SKM-1 treated with dmso at 0.1 percent for 144 hours (cell line): ENCODE measurements around the gene KRT14.
A peak's percentile ranks its signal among the peaks of the same experiment; 100 is the strongest.
"Not testable (repeated sequence)": the region's sequence is repeated elsewhere in the genome, so short reads cannot be mapped to it uniquely, and the experiment has no call there.

Experiments
- DNase-seq: peaks from one replicate; lab custom pipeline; 2025; ENCODE audit not compliant: unreplicated experiment; lab: John Stamatoyannopoulos, UW

The KRT14 gene

GRCh38 chr17:41548844-41549595 lies 37.7 kb downstream of the KRT14 start:
- peak; percentile 80 for DNase-seq

- no peak for DNase-seq
Observed at GRCh38 chr17:41547921-41548843, 38.5 kb downstream of the KRT14 start.

- no peak for DNase-seq
Observed at GRCh38 chr17:41547378-41547841, 39.3 kb downstream of the KRT14 start.

- DNase-seq: no peak
Observed at GRCh38 chr17:41546819-41547218, 39.9 kb downstream of the KRT14 start.

GRCh38 chr17:41545829-41546410 lies 40.8 kb downstream of the KRT14 start:
- DNase-seq: no peak

GRCh38 chr17:41544935-41545334 lies 41.8 kb downstream of the KRT14 start:
- DNase-seq: no peak

GRCh38 chr17:41544491-41544892 lies 42.2 kb downstream of the KRT14 start:
- DNase-seq: no peak

GRCh38 chr17:41542786-41543185 lies 43.9 kb downstream of the KRT14 start:
- not testable (repeated sequence) for DNase-seq

- no peak for DNase-seq
Observed at GRCh38 chr17:41542357-41542756, 44.3 kb downstream of the KRT14 start.

- no peak for DNase-seq
Observed at GRCh38 chr17:41540921-41541625, 45.6 kb downstream of the KRT14 start.

GRCh38 chr17:41539979-41540701 lies 46.6 kb downstream of the KRT14 start:
- no peak for DNase-seq

- DNase-seq: no peak
Observed at GRCh38 chr17:41539071-41539492, 47.6 kb downstream of the KRT14 start.

- DNase-seq: no peak
Observed at GRCh38 chr17:41538565-41538991, 48.1 kb downstream of the KRT14 start.

GRCh38 chr17:41537990-41538389 lies 48.7 kb downstream of the KRT14 start:
- no peak for DNase-seq

- no peak for DNase-seq
Observed at GRCh38 chr17:41537614-41537954, 49.1 kb downstream of the KRT14 start.

- no peak for DNase-seq
Observed at GRCh38 chr17:41536741-41537613, 49.7 kb downstream of the KRT14 start.

GRCh38 chr17:41535764-41536481 lies 50.8 kb downstream of the KRT14 start:
- DNase-seq: no peak

GRCh38 chr17:41534899-41535546 lies 51.7 kb downstream of the KRT14 start:
- no peak for DNase-seq
